Measurements from ENCODE around the gene ZNF592.

Gene ZNF592

DNA sequence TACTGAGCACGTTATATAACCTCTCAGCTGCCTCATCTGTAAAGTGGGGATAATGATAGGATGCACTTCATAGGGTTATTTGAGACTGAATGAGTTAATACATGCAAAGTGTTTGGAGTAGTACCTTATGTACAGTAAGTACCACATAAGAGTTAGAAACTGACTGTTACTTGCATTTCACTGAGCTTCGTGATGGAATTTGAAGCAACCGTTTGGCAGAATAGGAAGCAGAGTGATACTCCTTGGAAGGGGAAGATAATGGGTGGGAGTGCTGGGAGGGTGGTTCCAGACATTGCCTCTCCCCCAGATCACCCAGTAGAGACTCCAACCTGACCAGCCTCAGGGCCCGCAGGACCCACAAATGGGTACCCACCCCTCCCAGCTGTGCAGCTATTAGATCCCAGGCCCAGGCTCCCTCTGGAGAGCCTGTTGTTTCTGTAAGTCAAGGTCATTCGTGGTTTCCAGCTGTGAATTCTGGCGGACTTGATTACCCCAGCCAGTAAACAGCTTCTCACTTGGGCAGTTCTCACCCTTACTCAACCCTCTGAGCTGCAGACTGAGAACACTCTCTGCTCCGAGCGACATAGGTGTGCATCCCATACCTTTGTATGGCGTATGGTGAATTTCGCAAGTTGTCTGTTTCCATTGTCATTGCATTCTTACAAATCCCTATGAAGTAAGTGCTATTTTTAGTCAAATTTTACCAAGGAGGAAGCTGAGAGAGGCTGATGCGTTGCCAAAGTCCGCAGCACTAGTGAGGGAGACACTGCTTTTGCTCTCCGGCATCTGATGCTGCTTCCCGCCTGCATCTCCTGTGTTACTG lies 79.9 kb downstream of the ZNF592 start:
- no peak for DNase-seq (ENCODE audit: low spot score)

DNA sequence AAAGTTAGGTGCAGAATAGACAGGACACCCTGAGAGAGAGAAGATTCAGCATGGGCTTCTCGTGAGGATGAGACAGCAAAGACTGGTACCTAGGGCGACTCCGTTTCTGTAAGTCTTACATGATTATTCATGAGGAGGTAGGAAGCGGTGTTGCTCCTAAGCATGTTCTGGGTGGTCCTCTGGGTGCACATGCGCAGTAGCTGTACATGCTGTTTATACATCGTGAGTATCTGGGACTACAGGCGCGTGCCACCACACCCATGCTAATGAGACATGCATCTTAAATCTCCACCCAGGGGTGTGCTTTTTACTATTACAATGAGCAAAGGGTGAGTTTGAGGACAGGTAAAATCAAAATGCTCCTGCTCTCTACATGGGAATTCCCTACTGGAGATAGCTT lies 81.0 kb downstream of the ZNF592 start:
- no peak for DNase-seq (ENCODE audit: low spot score)

- DNase-seq (ENCODE audit: low spot score) = no peak
Measured at GRCh38 chr15:84830036-84830435, 81.6 kb downstream of the ZNF592 start.

GRCh38 chr15:84831028-84831427 lies 82.6 kb downstream of the ZNF592 start:
- DNase-seq (ENCODE audit: low spot score) = no peak

DNA sequence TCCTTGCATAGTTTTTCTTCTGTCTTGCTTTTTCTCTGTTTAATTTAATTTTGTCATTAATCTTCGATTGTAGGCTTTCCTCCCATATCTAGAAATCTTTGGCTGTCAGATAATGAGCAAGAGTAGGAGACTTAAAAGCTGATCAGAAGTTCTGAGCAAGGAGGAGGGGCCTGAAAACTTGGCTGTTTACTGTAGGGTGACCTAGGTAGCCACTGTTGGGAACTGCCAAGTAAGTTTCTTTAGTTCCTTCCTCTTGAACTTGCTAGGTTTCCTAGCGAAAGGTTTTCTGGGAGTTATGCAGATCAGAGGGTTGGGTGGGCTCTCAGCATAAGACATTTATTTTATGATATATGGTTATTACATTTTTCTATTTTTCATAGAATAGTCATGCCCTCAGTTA lies 83.2 kb downstream of the ZNF592 start:
- no peak for DNase-seq (ENCODE audit: low spot score)

DNA sequence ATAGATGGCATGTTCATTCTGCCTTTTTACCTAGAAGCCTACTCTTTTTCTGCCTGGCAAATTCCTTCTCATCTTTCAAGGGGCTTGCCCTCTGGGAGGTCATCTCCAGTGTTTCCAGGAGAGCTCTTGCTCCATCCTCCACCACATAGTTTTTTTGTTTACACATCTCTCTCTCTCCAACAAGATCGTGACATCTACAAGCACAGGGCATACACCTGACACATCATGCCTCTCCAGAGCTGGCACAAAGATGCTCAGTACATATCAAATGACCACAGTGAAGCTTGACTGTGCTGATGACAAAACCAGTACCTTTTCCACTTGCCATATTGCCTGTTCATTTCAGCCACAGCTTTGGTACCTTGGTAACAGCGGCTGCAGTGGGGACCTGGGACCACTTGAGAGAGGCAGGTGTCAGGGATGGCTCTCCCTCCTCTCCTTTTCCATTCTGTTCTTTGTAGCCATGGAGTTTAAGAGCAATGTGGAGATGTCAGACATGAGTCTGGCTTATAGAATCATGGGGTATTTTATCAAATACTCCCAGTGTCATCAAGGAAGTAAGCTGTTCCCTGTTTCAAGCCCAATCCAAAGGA lies 84.2 kb downstream of the ZNF592 start:
- no peak for DNase-seq (ENCODE audit: low spot score)

- no peak for DNase-seq (ENCODE audit: low spot score)
Measured at GRCh38 chr15:84833447-84834228, 85.2 kb downstream of the ZNF592 start.

DNA sequence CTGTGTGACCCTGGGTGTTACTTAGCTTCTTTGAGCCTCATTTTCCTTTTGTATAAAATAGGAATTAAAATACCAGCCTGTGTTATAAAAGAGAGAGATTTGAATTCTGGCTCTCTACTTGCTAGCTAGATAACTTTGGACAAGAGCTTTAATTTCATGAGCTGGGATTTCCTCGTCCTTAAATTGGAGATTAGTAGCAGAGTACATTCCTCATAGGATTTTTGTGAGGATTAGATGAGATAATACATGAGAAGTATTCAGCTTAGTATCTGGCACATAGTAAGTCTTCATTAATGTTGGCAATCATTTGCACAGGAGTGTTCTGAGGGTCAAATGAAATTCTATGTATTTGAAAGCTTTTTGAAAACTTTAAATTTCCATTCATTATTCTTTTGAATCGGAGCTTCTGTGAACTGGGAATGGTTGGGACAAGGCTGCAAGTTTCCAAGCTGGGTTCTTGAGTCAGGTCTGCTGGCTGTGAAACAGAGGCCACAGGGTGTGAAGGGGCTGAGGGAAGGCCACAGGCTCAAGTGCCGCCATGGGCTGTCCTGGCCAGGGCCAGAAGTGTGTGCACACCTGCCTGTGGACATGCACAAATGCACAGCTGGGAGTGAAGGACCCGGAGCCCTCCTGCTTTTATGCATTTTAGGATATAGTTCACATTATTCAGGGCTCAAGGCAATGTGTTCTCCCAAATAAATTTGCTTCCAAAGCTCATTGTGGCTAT lies 86.0 kb downstream of the ZNF592 start:
- no peak for DNase-seq (ENCODE audit: low spot score)

DNA sequence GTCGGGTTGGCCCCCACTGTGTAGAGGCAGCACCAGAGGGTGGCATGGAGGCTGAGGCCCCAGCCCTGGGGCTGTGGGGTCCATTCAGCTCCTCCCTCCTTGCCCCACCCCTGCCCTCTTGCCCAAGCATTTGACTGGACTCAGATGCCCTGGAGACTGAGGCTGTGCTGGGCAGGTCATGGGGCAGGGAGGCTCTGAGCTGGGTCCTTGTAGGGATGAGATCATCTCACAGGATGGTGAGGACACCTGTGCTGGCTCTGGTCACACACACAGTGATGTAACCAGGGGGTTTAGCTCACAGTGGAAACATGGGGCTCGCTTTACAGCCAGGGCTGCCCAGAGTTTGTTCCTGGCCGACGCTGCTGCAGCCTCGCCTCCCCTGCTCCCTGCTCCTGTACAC lies 86.6 kb downstream of the ZNF592 start:
- DNase-seq (ENCODE audit: low spot score) = no peak

DNA sequence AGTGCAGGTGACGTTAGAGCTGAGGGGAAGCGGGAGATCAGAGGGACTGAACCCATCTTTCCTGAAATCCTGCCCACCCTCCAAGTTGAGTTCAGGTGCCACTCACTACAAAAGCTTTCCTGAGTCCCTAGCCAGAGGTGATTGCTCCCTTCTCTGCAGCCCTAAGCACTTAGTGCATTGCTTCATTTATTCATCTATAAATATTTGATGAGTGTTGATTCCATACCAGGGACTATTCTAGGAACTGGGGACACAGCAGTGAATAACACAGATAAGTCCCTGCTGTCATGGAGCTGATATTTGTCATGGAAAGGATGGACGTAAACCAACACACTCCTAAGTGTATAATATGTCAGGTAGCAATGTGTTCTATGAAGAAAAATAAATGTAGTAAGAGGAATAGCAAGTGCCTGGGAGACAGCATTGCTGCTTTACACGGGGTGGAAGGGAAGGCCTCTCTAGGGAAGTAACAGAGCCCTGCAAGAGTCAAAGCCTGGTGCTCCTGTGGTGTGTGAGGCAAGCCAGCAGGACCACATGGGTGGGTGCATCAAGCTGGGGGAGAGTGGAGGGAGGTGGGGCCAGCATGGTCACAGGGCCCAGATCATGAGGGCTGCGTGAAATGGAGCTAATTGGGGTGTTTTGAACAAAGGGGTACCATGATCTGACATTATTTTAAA lies 87.4 kb downstream of the ZNF592 start:
- no peak for DNase-seq (ENCODE audit: low spot score)

DNA sequence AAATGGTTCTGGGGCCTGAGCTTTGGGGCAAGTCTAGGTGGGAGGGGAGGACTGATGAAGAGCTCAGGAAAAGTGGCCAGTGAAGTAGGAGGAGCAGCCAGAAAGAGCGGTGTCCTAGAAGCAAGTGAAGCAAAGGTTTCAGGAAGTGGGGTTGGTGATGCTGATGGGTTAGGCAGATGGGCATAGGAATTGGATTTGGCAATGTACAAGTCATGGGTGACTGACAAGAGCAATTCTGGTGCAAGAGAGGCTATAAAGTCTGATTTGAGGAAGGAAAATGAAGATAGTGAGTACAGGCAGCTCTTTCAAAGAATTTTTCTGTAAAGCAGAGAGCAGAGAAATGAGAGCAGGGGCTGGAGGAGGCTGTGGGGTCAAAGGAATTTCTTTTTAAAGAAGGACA lies 88.5 kb downstream of the ZNF592 start:
- DNase-seq (ENCODE audit: low spot score) = no peak

DNA sequence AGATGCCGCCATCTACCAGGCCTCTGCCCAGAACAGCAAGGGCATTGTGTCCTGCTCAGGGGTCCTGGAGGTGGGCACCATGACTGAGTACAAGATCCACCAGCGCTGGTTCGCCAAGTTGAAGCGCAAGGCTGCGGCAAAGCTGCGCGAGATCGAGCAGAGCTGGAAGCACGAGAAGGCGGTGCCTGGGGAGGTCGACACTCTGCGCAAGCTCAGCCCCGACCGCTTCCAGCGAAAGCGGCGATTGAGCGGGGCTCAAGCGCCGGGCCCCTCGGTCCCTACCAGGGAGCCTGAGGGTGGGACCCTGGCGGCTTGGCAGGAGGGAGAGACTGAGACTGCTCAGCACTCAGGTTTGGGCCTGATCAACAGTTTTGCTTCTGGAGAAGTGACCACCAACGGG lies 91.3 kb downstream of the ZNF592 start:
- DNase-seq (ENCODE audit: low spot score) = no peak

- no peak for DNase-seq (ENCODE audit: low spot score)
Measured at GRCh38 chr15:84840255-84840654, 91.9 kb downstream of the ZNF592 start.

- DNase-seq (ENCODE audit: low spot score) = no peak
Measured at GRCh38 chr15:84840741-84841429, 92.5 kb downstream of the ZNF592 start.

GRCh38 chr15:84842781-84843180 lies 94.4 kb downstream of the ZNF592 start:
- no peak for DNase-seq (ENCODE audit: low spot score)

- DNase-seq (ENCODE audit: low spot score) = no peak
Measured at GRCh38 chr15:84844964-84845363, 96.6 kb downstream of the ZNF592 start.

DNA sequence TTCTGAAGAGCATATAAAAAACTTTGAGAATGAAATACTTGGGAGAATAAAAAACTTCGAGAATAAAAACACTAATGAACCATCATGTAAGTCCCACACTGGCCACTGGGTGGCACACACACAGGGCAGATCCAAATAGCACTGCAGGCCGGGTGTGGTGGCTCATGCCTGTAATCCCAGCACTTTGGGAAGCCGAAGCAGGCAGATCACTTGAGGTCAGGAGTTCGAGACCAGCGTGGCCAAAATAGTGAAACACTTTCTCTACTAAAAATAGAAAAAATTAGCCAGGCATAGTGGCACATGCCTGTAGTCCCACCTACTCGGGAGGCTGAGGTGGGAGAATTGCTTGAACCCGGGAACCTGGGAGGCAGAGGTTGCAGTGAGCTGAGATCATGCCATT lies 97.2 kb downstream of the ZNF592 start:
- DNase-seq (ENCODE audit: low spot score) = peak; percentile 68

GRCh38 chr15:84846269-84846668 lies 97.9 kb downstream of the ZNF592 start:
- DNase-seq (ENCODE audit: low spot score) = no peak

GRCh38 chr15:84847382-84847781 lies 99.0 kb downstream of the ZNF592 start:
- no peak for DNase-seq (ENCODE audit: low spot score)

- no peak for DNase-seq (ENCODE audit: low spot score)
Measured at GRCh38 chr15:84852212-84852611, 103.8 kb downstream of the ZNF592 start.

DNA sequence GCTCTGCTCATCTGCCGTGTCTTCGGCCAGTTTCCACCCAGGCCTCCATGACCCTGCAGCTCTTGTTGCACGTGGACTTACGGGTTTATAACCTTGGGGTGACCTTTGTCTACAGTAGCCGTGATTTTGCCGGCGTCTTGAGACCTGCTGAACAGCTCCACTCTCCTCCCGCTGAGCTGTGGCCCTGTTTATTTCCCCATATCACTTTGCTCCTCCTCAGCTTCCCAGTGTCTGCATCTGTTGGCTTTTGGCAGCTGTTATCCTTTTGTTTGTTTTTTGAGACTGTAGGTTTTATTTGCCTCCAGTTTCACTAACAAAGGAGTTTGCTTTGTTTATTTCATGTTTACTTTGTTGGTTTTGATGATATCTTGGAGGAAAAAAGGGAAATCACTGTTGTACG lies 106.7 kb downstream of the ZNF592 start:
- DNase-seq (ENCODE audit: low spot score) = no peak

All from NAMALWA (cell line).